SH-SY5Y (cell line): Measurements from ENCODE around the gene SLC16A9.

Experiments used
- GATA2 ChIP-seq: IDR thresholded peaks from 2 replicates; pipeline ENCODE4 v1.6.1; 2011; ENCODE audit warnings: mild to moderate bottlenecking, low read depth, low read length
- GATA3 ChIP-seq: IDR thresholded peaks from 2 replicates; pipeline ENCODE4 v1.6.1; 2011; ENCODE audit warnings: low read depth, mild to moderate bottlenecking, low read length, moderate library complexity

DNA sequence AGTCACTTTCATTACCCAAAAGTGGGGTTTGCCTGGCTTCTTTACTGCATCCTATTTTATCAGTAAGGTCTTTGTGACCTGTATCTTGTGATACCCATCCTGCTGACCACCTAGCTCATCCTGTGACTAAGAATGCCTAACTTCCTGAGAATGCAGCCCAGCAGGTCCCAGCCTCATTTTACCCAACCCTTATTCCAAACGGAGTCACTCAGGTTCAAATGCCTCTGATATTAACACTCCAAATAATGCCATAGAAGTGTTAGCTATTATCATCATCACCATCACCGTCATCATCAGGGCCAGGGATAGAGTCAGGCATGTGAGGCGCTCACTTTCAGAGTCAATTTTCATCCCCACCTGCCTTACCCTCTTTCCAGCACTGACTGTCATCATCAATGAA is 85.5 kb downstream of the SLC16A9 start:
- TF ChIP-seq GATA3 (no peak), GATA2 (no peak)
